Endodermal cell (in vitro differentiated cells): ENCODE results near the gene KIF20B. TPM values are rescaled to one million over a fixed set of nuclear protein-coding genes. Genes with fewer than 3 reads are reported as not detected.

ENCODE experiments used
- DNase-seq: peaks from one replicate; pipeline ENCODE4 v3.0.0-alpha.2; 2017
- H3K27ac ChIP-seq: 2 replicates; pipeline ENCODE4 v1.5.1; 2013; ENCODE audit warnings: mild to moderate bottlenecking, low read depth, low read length, moderate library complexity
- H3K27me3 ChIP-seq: 2 replicates; pipeline ENCODE4 v1.6.1; 2013; ENCODE audit warnings: mild to moderate bottlenecking, low read length, moderate library complexity; ENCODE audit not compliant: insufficient read depth, control insufficient read depth, poor library complexity, severe bottlenecking
- H3K36me3 ChIP-seq: 2 replicates; pipeline ENCODE4 v1.7.0; 2013; ENCODE audit warnings: mild to moderate bottlenecking, low read length, moderate library complexity; ENCODE audit not compliant: control insufficient read depth, insufficient read depth
- H3K4me1 ChIP-seq: one replicate; pipeline ENCODE4 v1.7.0; 2013; ENCODE audit warnings: low read length; ENCODE audit not compliant: control insufficient read depth, insufficient read depth
- H3K4me3 ChIP-seq: 2 replicates; pipeline ENCODE4 v1.5.1; 2013; ENCODE audit warnings: mild to moderate bottlenecking, low read length, moderate library complexity
- H3K9ac ChIP-seq: 2 replicates; pipeline ENCODE4 v1.6.1; 2013; ENCODE audit warnings: mild to moderate bottlenecking, low read length, moderate library complexity; ENCODE audit not compliant: poor library complexity, severe bottlenecking; ENCODE audit errors: extremely low read depth
- H3K9me3 ChIP-seq: 2 replicates; pipeline ENCODE4 v1.6.1; 2013; ENCODE audit warnings: mild to moderate bottlenecking, low read length, moderate library complexity; ENCODE audit not compliant: control insufficient read depth
- H3K27ac Mint-ChIP-seq: 2 replicates; pipeline ENCODE4 v1.8.0; 2020; ENCODE audit warnings: mixed read lengths
- H3K27me3 Mint-ChIP-seq: 2 replicates; pipeline ENCODE4 v1.8.0; 2021; ENCODE audit warnings: mild to moderate bottlenecking, mixed read lengths; ENCODE audit not compliant: insufficient read depth
- H3K36me3 Mint-ChIP-seq: 2 replicates; pipeline ENCODE4 v1.8.0; 2020; ENCODE audit warnings: low read depth, mixed read lengths
- H3K4me1 Mint-ChIP-seq: 2 replicates; pipeline ENCODE4 v1.8.0; 2020; ENCODE audit warnings: mixed read lengths
- H3K4me3 Mint-ChIP-seq: 2 replicates; pipeline ENCODE4 v1.8.0; 2020; ENCODE audit warnings: mild to moderate bottlenecking, moderate library complexity, mixed read lengths
- H3K9me3 Mint-ChIP-seq: 2 replicates; pipeline ENCODE4 v1.8.0; 2020; ENCODE audit warnings: mild to moderate bottlenecking, mixed read lengths
- WGBS, 2 experiments: methylation state at CpG; one replicate each; pipeline versions ENCODE4 v1.1.5 to v1.1.7; 2013; ENCODE audit warnings: missing lambda C conversion rate in 2 of 2, mixed read lengths in 1 of 2; ENCODE audit not compliant: insufficient coverage in 1 of 2, insufficient read length in 1 of 2; 5-methylcytosine and 5-hydroxymethylcytosine counted together
- total RNA-seq, 2 donors: library from RNA; stranded (reverse); fragmentation: NEBNext Ultra II Directional in 1 of 2; extraction: Animal tissue kit (Norgen Biotek cat#: 25700) in 1 of 2; gene quantifications; 2 replicates in 1 of 2; 3 replicates in 1 of 2; pipeline ENCODE4 v1.2.1, GENCODE V29; 2021
- TF ChIP-seq, protein P1 (sequence below): fragments of 200-600 bp; sonication (generic); conservative IDR thresholded peaks from 2 replicates; pipeline ENCODE4 v1.5.0; 2021; ENCODE audit warnings: antibody characterized with exemption, mild to moderate bottlenecking

Gene KIF20B
- total RNA-seq, 2 donors from 2014 or later, result 43.4 to 43.7 TPM

- H3K27me3 ChIP-seq, result no peaks in the 10 kb centered on the region
- H3K27me3 Mint-ChIP-seq, result no peaks in the 10 kb centered on the region
- H3K4me1 ChIP-seq, result no peaks in the 10 kb centered on the region
- H3K9me3 ChIP-seq, result no peaks in the 10 kb centered on the region
- no peak overlapping the region for H3K4me3 Mint-ChIP-seq
- no peak overlapping the region for H3K9ac ChIP-seq
- no peak overlapping the region for H3K27ac ChIP-seq
- TF ChIP-seq, protein P1, sequence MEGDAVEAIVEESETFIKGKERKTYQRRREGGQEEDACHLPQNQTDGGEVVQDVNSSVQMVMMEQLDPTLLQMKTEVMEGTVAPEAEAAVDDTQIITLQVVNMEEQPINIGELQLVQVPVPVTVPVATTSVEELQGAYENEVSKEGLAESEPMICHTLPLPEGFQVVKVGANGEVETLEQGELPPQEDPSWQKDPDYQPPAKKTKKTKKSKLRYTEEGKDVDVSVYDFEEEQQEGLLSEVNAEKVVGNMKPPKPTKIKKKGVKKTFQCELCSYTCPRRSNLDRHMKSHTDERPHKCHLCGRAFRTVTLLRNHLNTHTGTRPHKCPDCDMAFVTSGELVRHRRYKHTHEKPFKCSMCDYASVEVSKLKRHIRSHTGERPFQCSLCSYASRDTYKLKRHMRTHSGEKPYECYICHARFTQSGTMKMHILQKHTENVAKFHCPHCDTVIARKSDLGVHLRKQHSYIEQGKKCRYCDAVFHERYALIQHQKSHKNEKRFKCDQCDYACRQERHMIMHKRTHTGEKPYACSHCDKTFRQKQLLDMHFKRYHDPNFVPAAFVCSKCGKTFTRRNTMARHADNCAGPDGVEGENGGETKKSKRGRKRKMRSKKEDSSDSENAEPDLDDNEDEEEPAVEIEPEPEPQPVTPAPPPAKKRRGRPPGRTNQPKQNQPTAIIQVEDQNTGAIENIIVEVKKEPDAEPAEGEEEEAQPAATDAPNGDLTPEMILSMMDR, result no peak
- no peak overlapping the region for H3K4me3 ChIP-seq
- peaks cover 41% of the 10 kb centered on the region for H3K36me3 Mint-ChIP-seq
- H3K36me3 ChIP-seq, result peaks cover 54% of the 10 kb centered on the region
- WGBS, 2 experiments, result 71 to 86% methylated on average over 1 to 2 of the region's 2 CpGs
- H3K27ac Mint-ChIP-seq, result no peak overlapping the region
- no peak for DNase-seq
- no peaks in the 10 kb centered on the region for H3K4me1 Mint-ChIP-seq
- H3K9me3 Mint-ChIP-seq, result no peaks in the 10 kb centered on the region
Measured at GRCh38 chr10:89738551-89739209, 37.3 kb downstream of the KIF20B start.

GRCh38 chr10:89741126-89741762 is 39.9 kb downstream of the KIF20B start:
- Histone ChIP-seq H3K4me3 (no peak overlapping the region), H3K27ac (no peak overlapping the region), H3K9ac (no peak overlapping the region), H3K27me3 (no peaks in the 10 kb centered on the region), H3K9me3 (no peaks in the 10 kb centered on the region), H3K36me3 (peaks cover 67% of the 10 kb centered on the region), H3K4me1 (no peaks in the 10 kb centered on the region)
- Mint-ChIP-seq H3K4me1 (no peaks in the 10 kb centered on the region), H3K27me3 (no peaks in the 10 kb centered on the region), H3K36me3 (peaks cover 56% of the 10 kb centered on the region), H3K9me3 (peaks cover 3% of the 10 kb centered on the region), H3K27ac (no peak overlapping the region), H3K4me3 (no peak overlapping the region)
- TF ChIP-seq, protein P1, result no peak
- no peak for DNase-seq
- 95 to 100% methylated on average over 1 to 4 of the region's 4 CpGs for WGBS, 2 experiments

DNA sequence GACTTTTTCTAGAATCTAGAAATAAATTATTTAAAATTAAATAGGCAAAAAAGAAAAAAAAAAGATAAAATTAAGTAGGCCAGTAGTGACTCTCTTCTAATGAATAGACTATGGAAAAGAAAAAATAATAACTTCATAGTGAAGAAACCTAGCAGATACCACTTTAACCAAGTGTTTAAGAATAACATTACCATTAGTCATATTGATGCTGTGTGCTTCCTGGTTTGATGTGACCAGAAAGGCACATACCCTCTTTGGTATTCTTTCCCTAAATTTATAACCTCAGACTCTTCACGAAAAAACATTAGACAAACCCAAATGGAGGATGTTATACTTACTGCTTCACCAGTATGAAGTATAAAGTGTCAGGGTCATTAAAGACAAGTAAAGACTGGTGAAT is 42.6 kb downstream of the KIF20B start:
- Mint-ChIP-seq H3K9me3 (peaks cover 3% of the 10 kb centered on the region), H3K4me1 (no peaks in the 10 kb centered on the region), H3K36me3 (peaks cover 50% of the 10 kb centered on the region), H3K27ac (no peak overlapping the region), H3K27me3 (no peaks in the 10 kb centered on the region), H3K4me3 (no peak overlapping the region)
- H3K9me3 ChIP-seq, result no peaks in the 10 kb centered on the region
- H3K4me1 ChIP-seq, result no peaks in the 10 kb centered on the region
- no peak overlapping the region for H3K4me3 ChIP-seq
- H3K27me3 ChIP-seq, result no peaks in the 10 kb centered on the region
- no peak overlapping the region for H3K27ac ChIP-seq
- TF ChIP-seq, protein P1, result no peak
- DNase-seq, result no peak
- 100% methylated on average over 1 of the region's 1 CpG; no CpG with 5 or more reads in 1 of the 2 experiments for WGBS, 2 experiments
- peaks cover 45% of the 10 kb centered on the region for H3K36me3 ChIP-seq
- H3K9ac ChIP-seq, result no peak overlapping the region
